GM18870 (cell line): ENCODE results near the gene FRMD3.
"Not testable (repeated sequence)": the region's sequence is repeated elsewhere in the genome, so short reads cannot be mapped to it uniquely, and the experiment has no call there.

Experiments
- ATAC-seq: cut with Tn5 transposase; IDR thresholded peaks from one replicate; pipeline ENCODE4 v1.9.1; 2021; ENCODE audit warnings: moderate library complexity; ENCODE audit not compliant: unreplicated experiment

FRMD3 gene

DNA sequence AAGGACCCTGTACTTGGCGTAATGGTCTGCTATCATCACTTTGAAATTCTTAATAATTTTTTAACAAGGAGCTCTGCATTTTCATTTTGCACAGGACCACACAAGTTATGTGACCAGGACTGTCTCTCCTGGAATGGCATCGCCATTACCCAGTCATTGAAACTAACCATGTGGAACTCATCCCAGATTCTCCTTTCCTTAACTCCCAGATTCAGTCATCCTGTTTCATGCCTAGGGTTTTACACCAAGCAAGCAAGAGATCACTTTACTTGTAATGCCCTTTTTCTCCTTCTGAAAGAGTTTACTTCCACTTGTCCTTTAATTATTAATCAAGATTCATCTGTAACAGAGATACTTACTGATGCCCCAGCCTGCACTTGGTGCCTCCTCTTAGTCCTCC lies 12.0 kb downstream of the FRMD3 start:
- no peak for ATAC-seq

DNA sequence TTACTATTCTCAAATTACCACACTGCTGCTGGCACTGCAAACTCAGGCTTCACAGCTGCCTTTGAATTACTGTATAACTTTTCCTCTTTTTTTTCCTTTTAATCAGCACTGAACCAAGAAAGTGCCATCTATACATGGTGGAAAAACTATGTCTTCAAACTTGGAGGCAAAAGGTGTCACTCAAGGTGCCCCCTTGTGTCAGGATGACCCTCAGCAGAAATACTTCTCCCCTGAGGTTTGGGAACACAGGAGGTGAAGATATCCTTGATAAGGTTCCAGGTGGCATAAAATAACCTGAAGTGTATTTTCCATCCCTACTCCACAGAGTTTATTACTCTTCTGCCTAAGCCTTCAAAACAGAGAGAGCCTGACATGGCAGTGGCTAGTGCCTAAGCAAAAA lies 14.5 kb downstream of the FRMD3 start:
- ATAC-seq: no peak

DNA sequence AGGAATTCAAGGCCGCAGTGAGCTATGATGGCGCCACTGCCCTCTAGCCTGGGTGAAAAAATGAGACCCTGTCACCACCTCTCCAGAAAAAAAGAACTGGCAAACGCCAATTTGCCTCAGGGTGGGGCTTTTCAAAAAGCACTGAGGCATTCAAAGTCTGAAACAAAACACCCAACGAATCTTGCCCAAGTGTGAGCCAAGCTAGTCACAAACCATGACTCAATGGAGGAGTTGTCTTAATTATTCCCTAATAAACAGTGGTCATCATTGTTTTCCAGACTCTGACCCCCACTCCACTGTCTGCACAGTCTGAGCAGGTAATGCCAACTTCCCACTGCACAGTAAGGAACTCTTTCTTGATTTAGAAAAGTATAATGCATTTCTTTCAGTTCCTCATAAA lies 16.8 kb downstream of the FRMD3 start:
- no peak for ATAC-seq

DNA sequence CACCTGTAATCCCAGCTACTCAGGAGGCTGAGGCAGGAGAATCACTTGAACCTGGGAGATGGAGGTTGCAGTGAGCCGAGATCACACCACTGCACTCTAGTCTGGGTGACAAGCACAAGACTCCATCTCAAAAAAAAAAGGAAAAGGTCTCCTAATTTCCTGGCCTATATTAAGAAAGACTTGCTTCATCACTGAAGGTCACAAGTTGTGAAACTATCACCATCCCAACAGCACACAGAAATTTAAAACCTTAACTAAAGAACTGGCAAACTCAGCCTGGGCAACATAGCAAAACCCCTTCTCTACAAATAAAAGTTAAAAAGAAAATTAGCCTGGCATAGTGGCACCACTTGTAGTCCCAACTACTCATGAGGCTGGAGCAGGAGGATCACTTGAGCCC lies 17.2 kb downstream of the FRMD3 start:
- ATAC-seq: no peak

DNA sequence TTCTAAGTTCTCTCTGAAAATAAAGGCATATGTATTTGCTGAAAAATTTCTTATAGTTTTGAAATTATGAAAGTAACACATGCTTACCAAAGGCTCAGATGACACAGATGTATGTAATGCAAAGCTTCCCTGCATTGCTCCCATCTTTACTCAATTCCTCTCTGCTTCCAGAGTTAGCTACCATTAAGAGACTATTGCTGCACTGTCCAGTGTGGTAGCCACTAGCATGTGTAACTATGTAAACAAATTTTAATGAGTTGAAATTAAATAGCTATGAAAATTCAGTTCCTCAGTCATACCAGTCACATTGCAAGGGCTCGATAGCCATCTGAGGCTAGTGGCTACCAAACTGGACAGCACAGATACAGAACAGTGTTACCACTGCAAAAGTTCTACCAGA lies 17.9 kb downstream of the FRMD3 start:
- no peak for ATAC-seq

DNA sequence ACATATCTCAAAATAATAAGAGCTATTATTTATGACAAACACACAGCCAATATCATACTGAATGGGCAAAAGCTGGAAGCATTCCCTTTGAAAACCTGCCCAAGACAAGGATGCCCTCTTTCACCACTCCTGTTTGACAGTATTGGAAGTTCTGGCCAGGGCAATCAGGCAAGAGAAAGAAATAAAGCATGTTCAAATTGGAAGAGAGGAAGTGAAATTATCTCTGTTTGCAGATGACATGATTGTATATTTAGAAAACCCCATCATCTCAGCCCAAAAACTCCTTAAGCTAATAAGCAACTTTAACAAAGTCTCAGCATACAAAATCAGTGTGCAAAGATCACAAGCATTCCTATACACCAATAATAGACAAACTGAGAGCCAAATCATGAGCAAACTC lies 20.2 kb downstream of the FRMD3 start:
- ATAC-seq: not testable (repeated sequence)

DNA sequence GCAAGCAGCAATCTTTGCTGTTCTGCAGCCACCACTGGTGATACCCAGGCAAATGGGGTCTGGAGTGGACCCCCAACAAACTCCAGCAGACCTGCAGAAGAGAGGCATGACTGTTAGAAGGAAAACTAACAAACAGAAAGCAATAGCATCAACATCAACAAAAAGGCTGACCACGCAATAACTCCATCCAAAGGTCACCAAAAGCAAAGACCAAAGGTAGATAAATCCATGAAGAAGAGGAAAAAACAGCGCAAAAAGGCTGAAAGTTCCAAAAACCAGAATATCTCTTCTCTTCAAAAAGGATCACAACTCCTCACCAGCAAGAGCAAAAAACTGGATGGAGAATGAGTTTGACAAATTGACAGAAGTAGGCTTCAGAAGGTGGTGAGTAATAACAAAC lies 23.4 kb downstream of the FRMD3 start:
- no peak for ATAC-seq

DNA sequence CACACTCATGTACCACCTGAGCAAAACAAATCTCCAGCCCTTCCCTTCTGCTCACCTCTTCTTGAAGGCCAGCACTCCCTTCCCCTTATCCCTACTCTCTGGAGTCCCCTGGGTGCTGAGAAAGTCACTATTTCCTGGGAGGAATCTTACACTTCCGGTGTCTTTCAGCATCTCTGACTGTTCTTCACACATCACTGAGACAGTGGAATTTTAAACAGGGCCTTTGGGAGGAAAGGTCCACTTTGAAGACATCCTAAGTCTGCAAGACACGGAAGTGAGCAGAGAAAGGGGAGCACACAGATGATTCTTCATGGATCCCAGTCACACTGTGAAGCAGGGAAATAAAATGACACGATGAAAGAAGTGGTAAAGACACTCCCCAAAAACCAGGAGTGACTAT lies 25.6 kb downstream of the FRMD3 start:
- ATAC-seq: no peak

DNA sequence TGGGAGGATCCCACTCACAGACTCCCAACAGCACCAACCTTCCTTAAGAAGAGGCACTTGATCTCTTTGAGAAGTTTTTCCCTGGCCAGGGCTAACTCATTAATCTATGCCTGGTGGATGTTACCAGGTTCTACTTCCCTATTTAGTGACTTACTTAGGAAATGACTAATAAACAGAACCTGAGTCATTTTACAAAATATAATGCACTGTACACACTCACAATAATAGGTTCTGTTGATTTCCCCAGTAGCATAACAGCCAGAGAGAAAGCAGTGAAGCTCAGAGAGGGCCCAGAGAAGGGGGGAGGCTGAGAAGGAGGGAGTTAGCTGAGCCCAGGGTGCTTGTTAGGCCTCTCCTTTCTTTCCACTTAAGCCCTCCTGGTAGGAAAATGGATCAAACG lies 27.1 kb downstream of the FRMD3 start:
- ATAC-seq: peak; percentile 98

DNA sequence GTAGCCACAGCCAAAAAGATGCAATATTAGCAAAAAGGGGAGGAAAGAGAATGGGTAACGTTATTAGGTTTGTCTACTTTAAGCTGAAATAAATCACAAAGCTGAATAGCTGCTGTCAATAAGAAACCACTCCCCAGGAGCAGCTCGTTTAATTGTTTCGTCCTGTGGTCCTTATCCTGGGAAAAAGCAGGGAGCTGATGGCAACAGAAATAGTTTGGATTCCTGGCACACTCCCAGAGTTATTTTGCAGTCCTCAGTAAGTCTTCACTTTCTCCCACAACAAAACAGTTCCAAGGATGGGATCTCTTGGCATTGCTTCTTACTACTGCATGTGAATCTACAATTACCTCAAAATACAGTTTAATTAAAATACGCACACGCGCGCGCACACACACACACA lies 28.8 kb downstream of the FRMD3 start:
- no peak for ATAC-seq

DNA sequence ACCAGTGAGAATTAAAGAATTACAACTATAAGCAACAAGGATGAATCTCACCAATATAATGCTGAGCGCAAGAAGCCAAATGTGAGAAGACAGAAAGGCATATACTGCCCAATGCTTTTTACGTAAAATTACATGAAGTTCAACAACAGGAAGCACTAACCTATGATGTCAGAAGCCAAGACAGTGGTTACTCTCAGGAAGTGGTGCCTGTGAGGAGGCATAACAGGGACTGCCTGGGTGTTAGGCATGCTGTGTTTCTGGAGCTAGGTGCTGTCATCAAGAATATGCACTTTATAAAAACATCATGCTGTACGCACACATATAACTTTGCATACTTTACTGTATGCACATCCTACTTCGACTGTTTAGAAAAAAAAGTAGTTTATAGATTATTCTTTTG lies 30.1 kb downstream of the FRMD3 start:
- no peak for ATAC-seq

DNA sequence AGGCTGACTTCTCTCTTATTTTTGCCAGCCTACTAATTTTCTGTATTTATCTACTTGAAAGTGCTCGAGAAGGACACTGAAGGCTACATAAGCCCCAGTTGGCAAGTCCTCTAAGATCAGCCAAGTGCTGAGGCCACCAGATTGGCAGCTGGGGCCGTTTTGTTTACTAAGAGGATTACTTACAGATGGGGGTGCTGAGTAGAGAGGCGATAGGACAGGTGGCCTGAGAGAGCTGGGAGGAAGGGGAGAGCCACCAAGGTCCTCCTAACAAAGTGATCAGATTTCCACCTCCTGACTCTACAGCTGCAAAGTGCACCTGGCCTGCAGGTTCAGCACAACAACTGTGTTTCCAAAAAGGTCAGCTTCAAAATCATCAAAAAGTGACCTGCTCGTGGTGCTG lies 32.9 kb downstream of the FRMD3 start:
- ATAC-seq: no peak

DNA sequence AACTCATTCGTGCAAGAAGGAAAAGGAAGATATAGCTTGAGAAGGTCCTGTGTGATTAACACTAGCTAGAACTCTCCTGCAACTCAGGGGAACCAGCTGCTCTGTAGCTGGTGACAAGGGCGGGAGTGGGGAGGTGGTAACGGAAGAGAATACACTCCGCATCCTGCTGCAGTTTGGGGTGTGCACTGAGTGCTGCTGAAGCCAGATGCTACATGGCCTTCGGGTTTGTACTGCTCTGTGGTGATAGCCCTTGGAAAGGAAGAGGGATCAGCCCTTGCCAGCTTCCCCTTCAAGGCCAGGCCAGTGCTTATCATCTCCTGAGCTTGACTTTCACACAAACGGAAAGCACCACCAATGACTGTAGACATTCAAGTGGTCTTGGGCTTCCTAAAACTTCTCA lies 34.3 kb downstream of the FRMD3 start:
- ATAC-seq: no peak

DNA sequence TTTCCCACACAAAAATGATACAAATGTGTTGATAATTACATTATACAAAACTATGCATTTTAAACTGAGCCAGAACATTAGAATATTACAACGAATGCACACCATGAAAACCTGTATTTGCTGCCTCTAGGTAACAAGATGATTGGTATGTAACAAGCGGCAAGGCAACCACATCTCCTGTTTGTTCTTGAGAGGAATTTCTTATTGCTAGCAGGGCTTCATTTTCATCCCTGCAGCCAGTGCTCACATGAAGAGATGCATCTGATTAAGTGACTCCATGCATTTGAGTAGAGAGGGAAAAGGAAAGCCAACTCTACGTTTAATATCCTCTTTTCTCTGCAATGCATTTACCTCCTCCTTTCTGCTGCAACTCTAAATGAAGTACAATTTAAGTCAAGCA lies 36.6 kb downstream of the FRMD3 start:
- no peak for ATAC-seq

DNA sequence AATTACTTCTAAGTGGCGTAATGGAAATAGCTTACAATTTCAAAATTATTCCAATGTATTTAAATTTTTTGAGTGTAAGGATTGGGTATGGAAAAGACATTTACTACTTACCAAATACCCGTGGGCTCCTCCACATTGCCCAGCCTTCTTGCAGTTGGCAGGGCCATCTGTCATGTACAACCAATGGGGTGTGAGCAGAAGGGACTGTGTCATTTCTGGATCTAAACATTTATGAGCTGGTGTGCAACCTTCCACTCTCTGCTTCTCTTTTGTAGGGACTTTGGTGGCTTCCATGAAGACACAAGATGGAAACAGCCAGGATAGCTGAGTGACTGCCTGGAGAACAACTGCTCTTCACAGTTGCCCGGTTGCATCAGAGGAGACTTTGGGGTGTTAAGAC lies 40.8 kb downstream of the FRMD3 start:
- ATAC-seq: no peak

DNA sequence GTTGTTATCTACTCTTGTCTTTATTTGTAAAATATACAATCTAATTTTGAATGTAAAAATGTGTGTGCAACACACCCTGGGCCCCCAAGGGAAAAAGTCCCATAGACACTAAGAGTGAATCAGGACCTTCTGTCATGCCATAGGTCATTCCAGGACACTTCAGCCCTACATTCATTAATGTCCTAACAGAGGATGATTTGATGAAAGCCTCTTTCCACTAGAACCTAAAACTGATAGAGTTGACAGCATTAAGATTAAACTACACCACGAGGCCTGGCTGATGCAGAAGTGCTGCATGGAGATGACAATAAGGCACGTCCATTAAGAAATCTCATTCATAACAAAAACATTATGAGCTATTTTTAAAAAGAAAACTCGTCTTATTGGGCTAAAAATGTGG lies 46.2 kb downstream of the FRMD3 start:
- ATAC-seq: no peak

DNA sequence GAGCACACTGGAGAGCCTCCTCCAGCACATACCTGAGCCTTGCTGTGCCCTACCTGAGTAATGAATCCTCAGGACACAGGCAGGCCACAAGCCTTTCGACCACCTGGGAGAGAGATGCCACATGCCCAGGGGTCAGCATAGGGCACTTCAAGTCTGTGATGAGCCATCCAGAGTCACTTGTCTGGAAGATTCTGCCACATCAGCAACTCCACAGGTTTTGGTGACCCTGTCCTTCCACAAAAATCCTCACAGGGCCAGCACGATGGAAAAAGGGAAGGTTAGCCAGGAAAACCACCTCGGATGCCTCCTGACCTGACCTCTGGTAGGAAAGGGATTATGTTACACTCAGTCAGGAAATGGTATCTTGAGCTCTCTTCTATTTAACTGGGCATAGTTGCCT lies 46.8 kb downstream of the FRMD3 start:
- no peak for ATAC-seq

DNA sequence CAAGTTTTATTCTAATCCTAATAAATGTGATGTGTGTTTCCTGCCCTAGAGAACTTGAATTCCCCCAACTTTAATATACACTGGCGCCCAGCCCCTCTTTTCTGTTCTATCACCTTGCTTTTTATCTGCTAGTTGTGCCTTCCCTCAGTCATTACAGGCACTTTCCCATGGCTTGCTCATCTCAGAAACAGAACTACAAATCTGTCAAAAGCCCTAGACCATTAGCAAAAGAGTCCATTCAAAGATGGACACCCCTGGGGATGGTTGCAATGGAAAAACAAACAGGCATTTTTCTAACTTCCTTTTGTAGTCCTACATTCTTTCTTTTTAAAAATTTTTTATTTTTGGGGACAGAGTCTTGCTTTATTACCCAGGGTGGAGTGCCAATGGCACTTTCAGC lies 48.2 kb downstream of the FRMD3 start:
- no peak for ATAC-seq

DNA sequence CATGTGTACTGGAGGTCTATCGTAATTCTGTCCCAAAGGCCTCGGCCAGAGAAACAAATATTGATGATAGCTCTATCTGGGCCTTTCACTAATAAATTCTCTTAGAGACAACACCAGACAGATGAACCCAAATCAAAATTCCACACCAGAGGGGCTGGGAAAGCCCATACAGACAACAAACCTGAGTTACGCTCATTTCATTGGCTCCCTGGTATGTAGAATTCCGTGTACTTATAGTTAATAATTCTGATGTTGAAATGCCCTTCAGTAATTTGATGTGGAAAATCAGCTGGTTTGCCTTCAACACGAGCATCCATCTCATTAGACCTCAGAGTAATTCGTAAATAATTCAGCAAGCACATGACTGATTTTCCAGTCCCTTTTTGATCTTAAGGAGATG lies 53.2 kb downstream of the FRMD3 start:
- no peak for ATAC-seq

DNA sequence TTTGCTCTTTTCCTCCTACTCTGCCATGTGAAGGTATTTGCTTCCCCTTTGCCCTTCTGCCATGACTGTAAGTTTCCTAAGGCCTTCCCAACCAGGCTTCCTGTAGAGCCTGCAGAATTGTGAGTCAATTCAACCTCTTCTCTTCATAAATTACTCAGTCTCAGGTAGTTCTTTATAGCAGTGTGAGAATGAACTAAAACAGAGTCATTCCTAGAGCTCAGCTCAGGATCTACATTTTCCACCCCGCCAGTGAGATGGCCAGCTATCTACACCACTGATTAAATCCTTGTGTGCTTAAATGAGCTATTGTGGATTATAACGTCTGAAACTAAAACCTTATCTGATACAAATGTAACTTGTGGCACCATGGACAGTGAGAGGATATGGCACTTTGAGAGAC lies 55.0 kb downstream of the FRMD3 start:
- no peak for ATAC-seq

DNA sequence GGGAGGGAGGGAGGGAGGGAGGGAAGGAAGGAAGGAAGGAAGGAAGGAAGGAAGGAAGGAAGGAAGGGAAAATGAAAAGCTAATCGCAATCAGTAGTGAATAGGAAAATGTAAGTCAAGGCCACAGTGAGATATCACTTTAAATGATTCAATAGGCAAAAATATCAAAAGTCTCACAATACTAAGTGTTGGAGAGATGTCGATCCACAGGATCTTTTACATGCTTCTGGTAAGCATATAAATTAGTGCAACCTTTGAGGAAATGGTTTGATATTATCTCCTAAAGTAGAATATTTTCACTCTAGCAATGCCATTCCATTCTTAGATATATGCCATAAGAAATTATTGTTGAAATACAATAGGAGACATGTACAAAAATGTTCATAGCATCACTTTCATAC lies 58.4 kb downstream of the FRMD3 start:
- ATAC-seq: no peak

DNA sequence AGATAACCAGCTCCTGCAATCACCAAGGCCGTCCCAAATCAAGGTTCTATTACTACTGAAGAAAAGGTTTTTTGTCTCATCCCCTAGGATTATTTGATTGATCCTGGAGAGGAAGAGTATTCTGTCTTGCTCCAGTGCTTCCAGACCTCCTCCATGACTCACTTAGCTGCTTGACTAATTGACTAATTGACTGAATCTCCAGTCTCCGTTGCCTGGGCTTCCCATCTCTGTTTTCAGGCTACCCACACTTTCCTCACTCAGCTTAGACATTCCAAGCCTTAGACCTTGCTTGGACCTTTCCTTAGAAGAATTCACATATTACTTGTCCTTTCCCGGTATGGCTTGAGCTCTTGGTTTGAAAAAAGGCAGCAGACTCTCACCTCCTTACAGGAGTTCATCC lies 60.6 kb downstream of the FRMD3 start:
- ATAC-seq: no peak

DNA sequence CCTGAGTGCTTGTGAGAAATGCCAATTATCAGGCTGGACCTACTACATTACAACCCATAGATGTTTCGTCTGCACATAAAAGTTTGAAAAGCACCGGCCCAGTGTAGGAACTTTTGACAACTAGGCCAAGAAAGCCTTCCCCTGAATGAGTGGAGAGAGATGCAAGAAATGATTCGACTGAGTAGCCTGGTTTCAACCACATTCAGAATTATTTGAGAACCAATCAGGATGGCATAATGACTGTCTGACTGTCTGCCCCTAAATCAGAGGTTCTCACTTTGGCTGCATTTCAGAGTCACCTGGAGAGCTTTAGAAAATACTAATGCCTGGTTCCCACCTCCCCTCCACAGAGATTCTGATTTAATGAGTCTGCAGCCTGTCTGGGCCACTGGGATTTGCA lies 61.1 kb downstream of the FRMD3 start:
- ATAC-seq: no peak

DNA sequence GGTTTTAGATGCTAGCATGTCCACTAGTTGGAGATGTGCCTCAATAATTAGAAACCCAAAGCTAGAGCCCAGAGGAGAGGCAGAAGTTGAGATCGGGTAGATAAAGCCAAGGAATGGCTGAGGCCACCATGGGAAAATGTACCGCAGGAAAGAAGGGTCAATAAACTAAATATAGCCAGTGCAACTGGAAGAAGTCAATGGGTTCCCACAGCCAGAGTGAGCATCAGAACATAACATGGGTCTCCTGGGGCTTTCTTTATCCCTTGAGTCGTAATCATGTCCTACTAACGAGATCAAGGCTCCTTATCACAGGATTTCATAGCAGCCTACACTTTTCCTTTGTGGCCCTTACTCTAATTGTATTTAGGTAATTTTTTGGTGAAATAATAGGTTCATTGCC lies 61.7 kb downstream of the FRMD3 start:
- no peak for ATAC-seq
